MCF 10A (cell line): ENCODE measurements around the gene CAPZA1. TPM values are rescaled to one million over a fixed set of nuclear protein-coding genes. Genes with fewer than 3 reads are reported as not detected.

Experiments
- Bru-seq: library from RNA; stranded (reverse); fragments of 400-500 nt; gene quantifications from one replicate; lab custom pipeline; 2021; lab: Mats Ljungman, UMichigan
- BruChase-seq, 2 experiments: library from RNA; stranded (reverse); fragments of 400-500 nt; gene quantifications; one replicate each; lab custom pipeline; 2021; lab: Mats Ljungman, UMichigan
- BruUV-seq: library from RNA; stranded (reverse); fragments of 400-500 nt; replicated peaks from 2 replicates; lab custom pipeline; 2021; lab: Mats Ljungman, UMichigan
- CTCF ChIA-PET: fragments of 300-600 bp; sonication (Branson Sonifier 250); formaldehyde crosslinking; extraction: SDS; loops from one replicate; lab custom pipeline; 2021; ENCODE audit warnings: antibody characterized with exemption, inconsistent platforms; lab: Yijun Ruan, JAX
- POLR2A ChIA-PET: fragments of 300-600, 350-650 bp; sonication (Branson Sonifier 250); formaldehyde crosslinking; extraction: SDS; loops from one replicate; lab custom pipeline; 2020; ENCODE audit warnings: antibody characterized with exemption, inconsistent platforms; lab: Yijun Ruan, JAX
- DNase-seq: peaks from one replicate; pipeline ENCODE4 v3.0.0-alpha.2; 2018; ENCODE audit not compliant: unreplicated experiment
- H3K27ac Mint-ChIP-seq: one replicate; pipeline ENCODE4 v1.8.0; 2022; ENCODE audit warnings: mild to moderate bottlenecking, low read depth, mixed read lengths; ENCODE audit not compliant: unreplicated experiment
- H3K27me3 Mint-ChIP-seq: one replicate; pipeline ENCODE4 v1.8.0; 2022; ENCODE audit warnings: mixed read lengths; ENCODE audit not compliant: insufficient read depth, unreplicated experiment
- H3K36me3 Mint-ChIP-seq: one replicate; pipeline ENCODE4 v1.8.0; 2022; ENCODE audit warnings: mild to moderate bottlenecking, moderate library complexity, mixed read lengths; ENCODE audit not compliant: insufficient read depth, unreplicated experiment
- H3K4me1 Mint-ChIP-seq: one replicate; pipeline ENCODE4 v1.8.0; 2022; ENCODE audit warnings: mixed read lengths; ENCODE audit not compliant: insufficient read depth, unreplicated experiment
- H3K4me3 Mint-ChIP-seq: one replicate; pipeline ENCODE4 v1.8.0; 2022; ENCODE audit warnings: mild to moderate bottlenecking, moderate library complexity, mixed read lengths; ENCODE audit not compliant: unreplicated experiment
- H3K9me3 Mint-ChIP-seq: one replicate; pipeline ENCODE4 v1.8.0; 2022; ENCODE audit warnings: mixed read lengths; ENCODE audit not compliant: unreplicated experiment
- CTCF ChIP-seq: fragments of 200-600 bp; IDR thresholded peaks from one replicate; pipeline ENCODE4 v1.8.0; 2022; ENCODE audit warnings: antibody characterized with exemption, mild to moderate bottlenecking; ENCODE audit not compliant: unreplicated experiment
- intact Hi-C: fragments of 100-400 bp; cut with micrococcal nuclease; formaldehyde crosslinking; loops from 2 replicates; pipeline ENCODE4 v1.14.1; 2022
- long read RNA-seq: library from polyadenylated mRNA; stranded (forward); transcript quantifications from one replicate; pipeline ENCODE4 v2.0.0, GENCODE V29; 2022
- total RNA-seq: library from RNA; stranded (reverse); gene quantifications from 2 replicates; pipeline ENCODE4 v1.2.3, GENCODE V29; 2022

Gene CAPZA1
- total RNA-seq (150 and 174 TPM in 2 replicates), Bru-seq, nascent RNA (percentile 96 among the genes with signal in this experiment), BruChase-seq, experiment 1, labeled RNA remaining after a 6-hour chase (percentile 97 among the genes with signal in this experiment), BruChase-seq, experiment 2, labeled RNA remaining after a 2-hour chase (percentile 96 among the genes with signal in this experiment)
- long read RNA-seq, transcript CAPZA1-201 (10 exons, 3,020 nt), result major isoform, 454 of 499 reads
- long read RNA-seq, partial matches to known transcripts, result 19 of 499 reads
- long read RNA-seq, other reads (novel, unspliced or antisense), result 23 of 499 reads

- peaks cover 38% of the 10 kb centered on the region for H3K36me3 Mint-ChIP-seq
- H3K4me3 Mint-ChIP-seq, result peak within 1 kb of the TSS; percentile 97
- no TSS peak for BruUV-seq
- ChIA-PET CTCF (interaction anchor here (0.6 to 1.7 kb wide), 11 partner anchors 8 to 328 kb away, joined by 3 to 8 read pairs (median 4); partner anchors contain the start of gene MOV10), POLR2A (interaction anchor here (0.7 to 6.4 kb wide), 33 partner anchors 8 to 769 kb away, joined by 3 to 76 read pairs (median 7); partner anchors contain the start of genes CTTNBP2NL, MOV10, PPM1J and RHOC)
- peak; percentile 94 for DNase-seq
- TF ChIP-seq CTCF, result no peak
- no peaks in the 10 kb centered on the region for H3K27me3 Mint-ChIP-seq
- H3K4me1 Mint-ChIP-seq, result peaks cover 12% of the 10 kb centered on the region
- peak within 1 kb of the TSS; percentile 95 for H3K27ac Mint-ChIP-seq
- intact Hi-C loops, result loop anchor here (1.0 to 5.0 kb wide), 3 partner anchors 54 to 302 kb away; partner anchors contain the start of gene RHOC
- H3K9me3 Mint-ChIP-seq, result no peaks in the 10 kb centered on the region
Measured at GRCh38 chr1:112619518-112620376, at the start of gene CAPZA1. Gene CAPZA1 (plus strand): TSS chr1:112619832. CDS start chr1:112619845, 13 bp downstream.

DNA sequence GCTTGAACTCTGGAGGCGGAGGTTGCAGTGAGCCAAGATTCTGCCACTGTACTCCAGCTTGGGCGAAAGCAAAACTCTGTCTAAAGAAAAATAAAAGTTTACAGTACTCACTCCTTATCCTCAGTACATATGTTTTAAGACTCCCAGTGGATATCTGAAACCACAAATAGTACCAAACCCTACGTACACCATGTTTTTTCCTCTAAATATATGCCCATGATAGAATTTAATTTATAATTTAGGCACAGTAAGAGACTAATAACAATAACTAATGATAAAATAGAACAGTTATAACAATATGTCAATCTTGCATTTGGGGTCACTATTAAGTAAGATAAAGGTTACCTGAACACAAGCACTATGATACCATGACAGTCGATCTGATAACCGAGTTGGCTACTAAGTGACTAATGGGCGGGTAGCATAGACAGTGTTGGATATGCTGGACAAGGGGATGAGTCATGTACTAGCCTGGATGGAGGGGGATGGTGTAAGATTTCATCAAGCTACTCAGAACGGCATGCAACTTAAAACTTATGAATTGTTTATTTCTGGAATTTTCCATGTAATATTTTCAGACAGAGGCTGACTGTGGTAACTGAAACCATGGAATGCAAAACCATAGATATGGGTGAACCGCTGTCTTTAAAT lies 44.4 kb upstream of the CAPZA1 start:
- BruUV-seq, result no TSS peak
- CTCF ChIA-PET, result interaction anchor here (0.6 to 1.7 kb wide), 7 partner anchors 14 to 467 kb away, joined by 3 to 8 read pairs (median 3); no protein-coding TSS in a partner anchor
- H3K9me3 Mint-ChIP-seq, result no peaks in the 10 kb centered on the region
- H3K4me3 Mint-ChIP-seq, result no peak overlapping the region
- H3K4me1 Mint-ChIP-seq, result peaks cover 9% of the 10 kb centered on the region
- peak; percentile 88 for DNase-seq
- intact Hi-C loops, result loop anchor here (1.0 kb wide), 1 partner anchor 132 kb away; the partner anchor contains the start of gene RHOC
- no peaks in the 10 kb centered on the region for H3K27me3 Mint-ChIP-seq
- TF ChIP-seq CTCF, result no peak
- peak overlapping the region; percentile 50 for H3K27ac Mint-ChIP-seq
- POLR2A ChIA-PET, result interaction anchor here (0.6 to 1.2 kb wide), 4 partner anchors 32 to 181 kb away, joined by 4 read pairs; no protein-coding TSS in a partner anchor
- peaks cover 76% of the 10 kb centered on the region for H3K36me3 Mint-ChIP-seq

DNA sequence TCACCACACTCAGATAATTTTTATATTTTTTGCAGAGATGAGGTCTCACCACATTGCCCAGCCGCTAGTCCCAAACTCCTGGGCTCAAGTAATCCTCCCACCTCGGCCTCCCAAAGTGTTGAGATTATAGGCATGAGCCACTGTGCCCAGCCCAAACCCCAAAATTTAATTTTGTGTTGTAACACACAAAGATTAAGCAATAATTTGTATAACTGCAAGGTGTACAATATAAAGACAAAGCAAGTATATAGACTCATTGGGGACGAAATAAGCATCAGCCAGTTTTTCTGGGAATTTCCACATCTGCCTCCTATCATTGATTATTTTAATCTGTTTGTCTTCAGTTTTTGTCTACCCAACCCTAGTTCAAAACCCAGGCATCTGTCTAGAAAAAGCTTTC lies 43.4 kb upstream of the CAPZA1 start:
- no peak for TF ChIP-seq CTCF
- Mint-ChIP-seq H3K27me3 (no peaks in the 10 kb centered on the region), H3K36me3 (peaks cover 72% of the 10 kb centered on the region), H3K4me1 (peaks cover 9% of the 10 kb centered on the region), H3K9me3 (no peaks in the 10 kb centered on the region), H3K4me3 (no peak overlapping the region), H3K27ac (no peak overlapping the region)
- CTCF ChIA-PET, result interaction anchor here (0.8 to 1.9 kb wide), 6 partner anchors 15 to 466 kb away, joined by 3 to 9 read pairs (median 3); no protein-coding TSS in a partner anchor
- BruUV-seq, result no TSS peak
- POLR2A ChIA-PET, result interaction anchor here (0.9 to 1.2 kb wide), 4 partner anchors 16 to 182 kb away, joined by 3 to 4 read pairs (median 4); no protein-coding TSS in a partner anchor
- intact Hi-C loops, result no loop called here
- no peak for DNase-seq
